Smooth muscle cell of bladder (primary cell): Measurements from ENCODE around the gene SOD1. TPM values are rescaled to one million over a fixed set of nuclear protein-coding genes. Genes with fewer than 3 reads are reported as not detected.

Experiments used
- total RNA-seq: library from RNA; depleted of rRNA; stranded (reverse); fragments of >200 nt; gene quantifications from 2 replicates; pipeline ENCODE4 v1.2.3, GENCODE V29; 2014

Gene SOD1
- 281 and 283 TPM in 2 replicates for total RNA-seq

DNA sequence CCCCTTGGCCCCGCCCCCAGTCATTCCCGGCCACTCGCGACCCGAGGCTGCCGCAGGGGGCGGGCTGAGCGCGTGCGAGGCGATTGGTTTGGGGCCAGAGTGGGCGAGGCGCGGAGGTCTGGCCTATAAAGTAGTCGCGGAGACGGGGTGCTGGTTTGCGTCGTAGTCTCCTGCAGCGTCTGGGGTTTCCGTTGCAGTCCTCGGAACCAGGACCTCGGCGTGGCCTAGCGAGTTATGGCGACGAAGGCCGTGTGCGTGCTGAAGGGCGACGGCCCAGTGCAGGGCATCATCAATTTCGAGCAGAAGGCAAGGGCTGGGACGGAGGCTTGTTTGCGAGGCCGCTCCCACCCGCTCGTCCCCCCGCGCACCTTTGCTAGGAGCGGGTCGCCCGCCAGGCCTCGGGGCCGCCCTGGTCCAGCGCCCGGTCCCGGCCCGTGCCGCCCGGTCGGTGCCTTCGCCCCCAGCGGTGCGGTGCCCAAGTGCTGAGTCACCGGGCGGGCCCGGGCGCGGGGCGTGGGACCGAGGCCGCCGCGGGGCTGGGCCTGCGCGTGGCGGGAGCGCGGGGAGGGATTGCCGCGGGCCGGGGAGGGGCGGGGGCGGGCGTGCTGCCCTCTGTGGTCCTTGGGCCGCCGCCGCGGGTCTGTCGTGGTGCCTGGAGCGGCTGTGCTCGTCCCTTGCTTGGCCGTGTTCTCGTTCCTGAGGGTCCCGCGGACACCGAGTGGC lies at the start of gene SOD1:
TSS of gene SOD1 (plus strand) at position 158 of the 723 bp plus-strand sequence. CDS start at position 235, 77 bp downstream.

Other genes with a start within 250 kb of the SOD1 start
- 2.4 and 3.5 TPM in 2 replicates for gene SCAF4, start 72.4 kb downstream of the SOD1 start, total RNA-seq
- under 0.01 and 0.14 TPM in 2 replicates for gene HUNK, start 213.3 kb downstream of the SOD1 start, total RNA-seq